MCF 10A (cell line): ENCODE measurements around the gene FAR1. TPM values are rescaled to one million over a fixed set of nuclear protein-coding genes. Genes with fewer than 3 reads are reported as not detected.

Source experiments
- BruUV-seq: library from RNA; stranded (reverse); fragments of 400-500 nt; replicated peaks from 2 replicates; lab custom pipeline; 2021; lab: Mats Ljungman, UMichigan
- CTCF ChIA-PET: fragments of 300-600 bp; sonication (Branson Sonifier 250); formaldehyde crosslinking; extraction: SDS; loops from one replicate; lab custom pipeline; 2021; ENCODE audit warnings: antibody characterized with exemption, inconsistent platforms; lab: Yijun Ruan, JAX
- POLR2A ChIA-PET: fragments of 300-600, 350-650 bp; sonication (Branson Sonifier 250); formaldehyde crosslinking; extraction: SDS; loops from one replicate; lab custom pipeline; 2020; ENCODE audit warnings: antibody characterized with exemption, inconsistent platforms; lab: Yijun Ruan, JAX
- DNase-seq: peaks from one replicate; pipeline ENCODE4 v3.0.0-alpha.2; 2018; ENCODE audit not compliant: unreplicated experiment
- H3K27ac Mint-ChIP-seq: one replicate; pipeline ENCODE4 v1.8.0; 2022; ENCODE audit warnings: mild to moderate bottlenecking, low read depth, mixed read lengths; ENCODE audit not compliant: unreplicated experiment
- H3K27me3 Mint-ChIP-seq: one replicate; pipeline ENCODE4 v1.8.0; 2022; ENCODE audit warnings: mixed read lengths; ENCODE audit not compliant: insufficient read depth, unreplicated experiment
- H3K36me3 Mint-ChIP-seq: one replicate; pipeline ENCODE4 v1.8.0; 2022; ENCODE audit warnings: mild to moderate bottlenecking, moderate library complexity, mixed read lengths; ENCODE audit not compliant: insufficient read depth, unreplicated experiment
- H3K4me1 Mint-ChIP-seq: one replicate; pipeline ENCODE4 v1.8.0; 2022; ENCODE audit warnings: mixed read lengths; ENCODE audit not compliant: insufficient read depth, unreplicated experiment
- H3K4me3 Mint-ChIP-seq: one replicate; pipeline ENCODE4 v1.8.0; 2022; ENCODE audit warnings: mild to moderate bottlenecking, moderate library complexity, mixed read lengths; ENCODE audit not compliant: unreplicated experiment
- H3K9me3 Mint-ChIP-seq: one replicate; pipeline ENCODE4 v1.8.0; 2022; ENCODE audit warnings: mixed read lengths; ENCODE audit not compliant: unreplicated experiment
- intact Hi-C: fragments of 100-400 bp; cut with micrococcal nuclease; formaldehyde crosslinking; loops from 2 replicates; pipeline ENCODE4 v1.14.1; 2022
- total RNA-seq: library from RNA; stranded (reverse); gene quantifications from 2 replicates; pipeline ENCODE4 v1.2.3, GENCODE V29; 2022
- TF ChIP-seq, protein P1 (sequence below): fragments of 200-600 bp; IDR thresholded peaks from one replicate; pipeline ENCODE4 v1.8.0; 2022; ENCODE audit warnings: antibody characterized with exemption, mild to moderate bottlenecking; ENCODE audit not compliant: unreplicated experiment

The FAR1 gene
- total RNA-seq, 1 experiment from 2014 or later = 112 TPM

DNA sequence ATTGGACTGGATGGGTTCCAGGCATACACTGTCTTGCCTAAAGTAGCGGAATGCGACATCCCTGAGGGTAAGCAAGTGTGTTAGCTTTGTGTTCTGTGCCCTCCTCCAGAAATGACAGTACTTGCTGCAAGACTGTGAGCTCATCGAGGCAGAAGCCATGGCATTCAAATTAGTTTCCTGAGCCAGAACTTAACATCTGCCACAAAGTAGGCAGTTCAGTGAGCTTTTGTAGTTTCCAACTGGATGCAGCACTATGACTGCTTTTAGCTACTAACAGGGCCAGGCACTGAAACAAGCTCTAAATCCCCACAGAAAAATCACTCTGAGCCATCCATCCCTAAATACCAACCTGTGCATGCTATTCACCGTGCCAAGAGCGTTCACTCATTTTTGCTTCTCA lies 1.2 kb upstream of the FAR1 start:
- intact Hi-C loops = no loop called here
- no peaks in the 10 kb centered on the region for H3K9me3 Mint-ChIP-seq
- ChIA-PET CTCF (interaction anchor here (0.5 to 2.0 kb wide), 10 partner anchors 13 to 818 kb away, joined by 3 to 11 read pairs (median 3); no protein-coding TSS in a partner anchor), POLR2A (interaction anchor here (0.6 to 3.0 kb wide), 8 partner anchors 9 to 204 kb away, joined by 3 to 20 read pairs (median 3); partner anchors contain the start of gene BTBD10)
- TF ChIP-seq, protein P1, sequence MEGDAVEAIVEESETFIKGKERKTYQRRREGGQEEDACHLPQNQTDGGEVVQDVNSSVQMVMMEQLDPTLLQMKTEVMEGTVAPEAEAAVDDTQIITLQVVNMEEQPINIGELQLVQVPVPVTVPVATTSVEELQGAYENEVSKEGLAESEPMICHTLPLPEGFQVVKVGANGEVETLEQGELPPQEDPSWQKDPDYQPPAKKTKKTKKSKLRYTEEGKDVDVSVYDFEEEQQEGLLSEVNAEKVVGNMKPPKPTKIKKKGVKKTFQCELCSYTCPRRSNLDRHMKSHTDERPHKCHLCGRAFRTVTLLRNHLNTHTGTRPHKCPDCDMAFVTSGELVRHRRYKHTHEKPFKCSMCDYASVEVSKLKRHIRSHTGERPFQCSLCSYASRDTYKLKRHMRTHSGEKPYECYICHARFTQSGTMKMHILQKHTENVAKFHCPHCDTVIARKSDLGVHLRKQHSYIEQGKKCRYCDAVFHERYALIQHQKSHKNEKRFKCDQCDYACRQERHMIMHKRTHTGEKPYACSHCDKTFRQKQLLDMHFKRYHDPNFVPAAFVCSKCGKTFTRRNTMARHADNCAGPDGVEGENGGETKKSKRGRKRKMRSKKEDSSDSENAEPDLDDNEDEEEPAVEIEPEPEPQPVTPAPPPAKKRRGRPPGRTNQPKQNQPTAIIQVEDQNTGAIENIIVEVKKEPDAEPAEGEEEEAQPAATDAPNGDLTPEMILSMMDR = no peak
- H3K27me3 Mint-ChIP-seq = no peaks in the 10 kb centered on the region
- peak overlapping the region; percentile 92 for H3K4me3 Mint-ChIP-seq
- peaks cover 4% of the 10 kb centered on the region for H3K36me3 Mint-ChIP-seq
- H3K27ac Mint-ChIP-seq = no peak overlapping the region
- no TSS peak for BruUV-seq
- no peak for DNase-seq
- H3K4me1 Mint-ChIP-seq = peaks cover 45% of the 10 kb centered on the region

GRCh38 chr11:13667795-13668101 lies 720 bp upstream of the FAR1 start:
- intact Hi-C loops = no loop called here
- no peak for DNase-seq
- H3K36me3 Mint-ChIP-seq = peaks cover 4% of the 10 kb centered on the region
- POLR2A ChIA-PET = interaction anchor here (0.6 to 3.0 kb wide), 10 partner anchors 9 to 205 kb away, joined by 3 to 20 read pairs (median 3); partner anchors contain the start of gene BTBD10
- H3K4me1 Mint-ChIP-seq = peaks cover 45% of the 10 kb centered on the region
- no peak overlapping the region for H3K27ac Mint-ChIP-seq
- H3K27me3 Mint-ChIP-seq = no peaks in the 10 kb centered on the region
- BruUV-seq = TSS peak; percentile 78
- H3K9me3 Mint-ChIP-seq = no peaks in the 10 kb centered on the region
- CTCF ChIA-PET = interaction anchor here (0.5 to 2.0 kb wide), 10 partner anchors 13 to 818 kb away, joined by 3 to 11 read pairs (median 3); no protein-coding TSS in a partner anchor
- peak overlapping the region; percentile 92 for H3K4me3 Mint-ChIP-seq
- TF ChIP-seq, protein P1 = no peak

GRCh38 chr11:13668957-13669521 lies 571 bp downstream of the FAR1 start:
- H3K4me1 Mint-ChIP-seq = peaks cover 39% of the 10 kb centered on the region
- intact Hi-C loops = no loop called here
- no peaks in the 10 kb centered on the region for H3K9me3 Mint-ChIP-seq
- H3K27me3 Mint-ChIP-seq = no peaks in the 10 kb centered on the region
- TF ChIP-seq, protein P1 = no peak
- BruUV-seq = no TSS peak
- POLR2A ChIA-PET = interaction anchor here (0.6 to 3.0 kb wide), 12 partner anchors 8 to 408 kb away, joined by 3 to 20 read pairs (median 5); partner anchors contain the start of gene BTBD10
- peaks cover 4% of the 10 kb centered on the region for H3K36me3 Mint-ChIP-seq
- H3K4me3 Mint-ChIP-seq = peak overlapping the region; percentile 92
- DNase-seq = peak; percentile 49
- CTCF ChIA-PET = interaction anchor here (0.5 to 2.0 kb wide), 3 partner anchors 25 to 581 kb away, joined by 3 to 11 read pairs (median 5); no protein-coding TSS in a partner anchor
- peak overlapping the region; percentile 91 for H3K27ac Mint-ChIP-seq
